Common myeloid progenitor, CD34-positive (primary cell): ENCODE measurements around the gene AP2B1.

ENCODE experiments used
- CTCF ChIA-PET: fragments of 350-600 bp; sonication (Branson Sonifier 250); formaldehyde crosslinking; loops from one replicate; lab custom pipeline; 2021; ENCODE audit warnings: antibody characterized with exemption; lab: Charles Lee
- POLR2A ChIA-PET: fragments of 350-600 bp; sonication (Branson Sonifier 250); formaldehyde crosslinking; loops from one replicate; lab custom pipeline; 2021; ENCODE audit warnings: antibody characterized with exemption; lab: Charles Lee
- DNase-seq, 3 donors: peaks; one replicate each; pipeline versions ENCODE4 v3.0.0 to v3.0.0-alpha.2; 2013
- H3K27ac ChIP-seq, 2 experiments: 1 replicate in 1 of 2; 2 replicates in 1 of 2; pipeline ENCODE4 v1.7.0; 2013; ENCODE audit warnings: inconsistent platforms in 2 of 2, low read length in 2 of 2, mild to moderate bottlenecking in 2 of 2, low read depth in 1 of 2, moderate library complexity in 1 of 2; ENCODE audit not compliant: severe bottlenecking in 2 of 2, insufficient read depth in 1 of 2, poor library complexity in 1 of 2
- H3K27me3 ChIP-seq, 5 experiments: replicated peaks in 2 of 5; 1 replicate in 3 of 5; 2 replicates in 2 of 5; pipeline versions ENCODE4 v1.6.1 to v1.7.0; 2013; ENCODE audit warnings: low read length in 4 of 5, mild to moderate bottlenecking in 2 of 5, moderate library complexity in 2 of 5, inconsistent platforms in 1 of 5; ENCODE audit not compliant: insufficient read depth in 5 of 5, control insufficient read depth in 4 of 5
- H3K36me3 ChIP-seq, 4 experiments: 1 replicate in 2 of 4; 2 replicates in 2 of 4; pipeline versions ENCODE4 v1.6.1 to v1.7.0; 2013; ENCODE audit warnings: low read length in 3 of 4, control low read depth in 1 of 4, mild to moderate bottlenecking in 1 of 4; ENCODE audit not compliant: control insufficient read depth in 4 of 4, insufficient read depth in 4 of 4
- H3K4me1 ChIP-seq, 4 experiments: 1 replicate in 3 of 4; 2 replicates in 1 of 4; pipeline versions ENCODE4 v1.6.1 to v1.7.1; 2013; ENCODE audit warnings: low read length in 3 of 4, mild to moderate bottlenecking in 3 of 4, control low read depth in 1 of 4, inconsistent platforms in 1 of 4, moderate library complexity in 1 of 4; ENCODE audit not compliant: control insufficient read depth in 4 of 4, insufficient read depth in 4 of 4; ENCODE audit errors: control extremely low read depth in 1 of 4
- H3K4me3 ChIP-seq, 7 experiments: 1 replicate in 4 of 7; 2 replicates in 3 of 7; pipeline versions ENCODE4 v1.5.1 to v1.7.0; 2013; ENCODE audit warnings: mild to moderate bottlenecking in 7 of 7, low read length in 6 of 7, moderate library complexity in 6 of 7, inconsistent platforms in 2 of 7, low read depth in 2 of 7, control low read depth in 1 of 7; ENCODE audit not compliant: insufficient read depth in 4 of 7, control insufficient read depth in 1 of 7; ENCODE audit errors: extremely low read depth in 1 of 7
- H3K9me3 ChIP-seq, 5 experiments: 1 replicate in 4 of 5; 2 replicates in 1 of 5; pipeline versions ENCODE4 v1.6.1 to v1.7.1; 2013; ENCODE audit warnings: low read length in 4 of 5, mild to moderate bottlenecking in 2 of 5, inconsistent platforms in 1 of 5, low read depth in 1 of 5, moderate library complexity in 1 of 5; ENCODE audit not compliant: control insufficient read depth in 4 of 5, insufficient read depth in 2 of 5; ENCODE audit errors: control extremely low read depth in 1 of 5
- WGBS: methylation state at CpG from one replicate; pipeline ENCODE4 v1.1.5; 2013; ENCODE audit not compliant: insufficient coverage; 5-methylcytosine and 5-hydroxymethylcytosine counted together

The AP2B1 gene

GRCh38 chr17:35727635-35728034, 140.5 kb downstream of the AP2B1 start:
- POLR2A ChIA-PET = no interaction called here
- no peak overlapping the region for H3K4me3 ChIP-seq
- no peak for DNase-seq
- no peaks in the 10 kb centered on the region for H3K9me3 ChIP-seq
- no peaks in the 10 kb centered on the region for H3K27me3 ChIP-seq
- CTCF ChIA-PET = interaction anchor here (1.1 to 1.2 kb wide), 2 partner anchors 16 to 19 kb away, joined by 3 read pairs; no protein-coding TSS in a partner anchor
- H3K4me1 ChIP-seq = peaks cover 0 to 16% (median 10%) of the 10 kb centered on the region in 4 experiments
- H3K27ac ChIP-seq = no peak overlapping the region
- WGBS = 91% methylated on average over 4 of the region's 5 CpGs
- peaks cover 15 to 48% (median 29%) of the 10 kb centered on the region in 4 experiments for H3K36me3 ChIP-seq

GRCh38 chr17:35728551-35728950, 141.4 kb downstream of the AP2B1 start:
- POLR2A ChIA-PET = no interaction called here
- Histone ChIP-seq H3K4me3 (no peak overlapping the region), H3K9me3 (no peaks in the 10 kb centered on the region), H3K27ac (no peak overlapping the region), H3K27me3 (no peaks in the 10 kb centered on the region), H3K36me3 (peaks cover 15 to 39% (median 25%) of the 10 kb centered on the region in 4 experiments), H3K4me1 (peaks cover 0 to 16% (median 10%) of the 10 kb centered on the region in 4 experiments)
- CTCF ChIA-PET = interaction anchor here (1.1 to 1.5 kb wide), 2 partner anchors 8 to 19 kb away, joined by 3 read pairs; no protein-coding TSS in a partner anchor
- WGBS = 100% methylated on average over 2 of the region's 3 CpGs
- DNase-seq = no peak

GRCh38 chr17:35729405-35729833, 142.3 kb downstream of the AP2B1 start:
- ChIA-PET POLR2A (no interaction called here), CTCF (interaction anchor here (0.9 to 1.6 kb wide), 4 partner anchors 9 to 116 kb away, joined by 3 to 5 read pairs (median 3); no protein-coding TSS in a partner anchor)
- no peak overlapping the region for H3K27ac ChIP-seq
- 96% methylated on average over 4 of the region's 4 CpGs for WGBS
- H3K27me3 ChIP-seq = no peaks in the 10 kb centered on the region
- H3K4me1 ChIP-seq = peaks cover 0 to 16% (median 10%) of the 10 kb centered on the region in 4 experiments
- no peak overlapping the region for H3K4me3 ChIP-seq
- no peaks in the 10 kb centered on the region for H3K9me3 ChIP-seq
- no peak for DNase-seq
- H3K36me3 ChIP-seq = peaks cover 8 to 30% (median 19%) of the 10 kb centered on the region in 4 experiments

- ChIA-PET CTCF (interaction anchor here (0.7 to 2.0 kb wide), 8 partner anchors 13 to 175 kb away, joined by 3 to 10 read pairs (median 4); no protein-coding TSS in a partner anchor), POLR2A (no interaction called here)
- no peaks in the 10 kb centered on the region for H3K9me3 ChIP-seq
- DNase-seq = no peak
- H3K4me1 ChIP-seq = peaks cover 0 to 16% (median 10%) of the 10 kb centered on the region in 4 experiments
- no peak overlapping the region for H3K27ac ChIP-seq
- no peaks in the 10 kb centered on the region for H3K27me3 ChIP-seq
- WGBS = 92% methylated on average over 8 of the region's 10 CpGs
- peak overlapping the region in 1 of 7 experiments; percentile 81 for H3K4me3 ChIP-seq
- H3K36me3 ChIP-seq = peaks cover 3 to 19% (median 10%) of the 10 kb centered on the region in 4 experiments
Measured at GRCh38 chr17:35730400-35731005, 143.4 kb downstream of the AP2B1 start.

- peaks cover 0 to 11% (median 4%) of the 10 kb centered on the region in 4 experiments for H3K36me3 ChIP-seq
- ChIA-PET POLR2A (no interaction called here), CTCF (interaction anchor here (0.7 to 2.0 kb wide), 6 partner anchors 17 to 176 kb away, joined by 3 to 10 read pairs (median 4); no protein-coding TSS in a partner anchor)
- peaks cover 0 to 16% (median 10%) of the 10 kb centered on the region in 4 experiments for H3K4me1 ChIP-seq
- no peak within 1 kb of the TSS for H3K27ac ChIP-seq
- peak within 1 kb of the TSS; percentile 41 to 82 (median 62) for H3K4me3 ChIP-seq
- DNase-seq = peak in 2 of 3 donors; percentile 53 to 66
- no peaks in the 10 kb centered on the region for H3K27me3 ChIP-seq
- WGBS = 6% methylated on average over 20 of the region's 44 CpGs
- H3K9me3 ChIP-seq = no peaks in the 10 kb centered on the region
Measured at GRCh38 chr17:35731239-35731916, 144.3 kb downstream of the AP2B1 start, which contains the start of gene RASL10B. RASL10B (plus strand) TSS chr17:35731639; CDS start chr17:35735185, 3,546 bp downstream.

GRCh38 chr17:35731917-35732805, 145.0 kb downstream of the AP2B1 start:
- ChIA-PET CTCF (interaction anchor here (0.6 to 2.0 kb wide), 4 partner anchors 16 to 120 kb away, joined by 4 to 10 read pairs (median 6); no protein-coding TSS in a partner anchor), POLR2A (no interaction called here)
- DNase-seq = peak in 2 of 3 donors; percentile 35 to 48
- Histone ChIP-seq H3K36me3 (peaks cover 0 to 4% (median under 1%) of the 10 kb centered on the region in 4 experiments), H3K4me1 (peaks cover 0 to 16% (median 10%) of the 10 kb centered on the region in 4 experiments), H3K9me3 (no peaks in the 10 kb centered on the region), H3K27me3 (no peaks in the 10 kb centered on the region), H3K27ac (no peak overlapping the region), H3K4me3 (peak overlapping the region in 6 of 7 experiments; percentile 1 to 81 (median 54))
- WGBS = 44% methylated on average over 23 of the region's 47 CpGs
